HepG2 (cell line): Measurements from ENCODE around the gene SP1. TPM values are rescaled to one million over a fixed set of nuclear protein-coding genes. Genes with fewer than 3 reads are reported as not detected.
A peak's percentile ranks its signal among the peaks of the same experiment; 100 is the strongest.

Experiments used
- ADNP ChIP-seq: sonication (generic); formaldehyde crosslinking; IDR thresholded peaks from 2 replicates; pipeline ENCODE4 v1.4.0; 2020; ENCODE audit warnings: missing genetic modification reagents
- ESRRA ChIP-seq: sonication (generic); formaldehyde crosslinking; IDR thresholded peaks from 2 replicates; pipeline ENCODE4 v1.5.1; 2020; ENCODE audit warnings: mild to moderate bottlenecking, low read depth, missing genetic modification reagents
- SNAI1 ChIP-seq: sonication (generic); formaldehyde crosslinking; IDR thresholded peaks from 2 replicates; pipeline ENCODE4 v1.5.0; 2020; ENCODE audit warnings: mild to moderate bottlenecking, missing genetic modification reagents, borderline replicate concordance
- ZBTB14 ChIP-seq: sonication (generic); formaldehyde crosslinking; IDR thresholded peaks from 2 replicates; pipeline ENCODE4 v1.4.0; 2020; ENCODE audit warnings: missing genetic modification reagents
- ZBTB3 ChIP-seq: sonication (generic); formaldehyde crosslinking; IDR thresholded peaks from 2 replicates; pipeline ENCODE4 v1.4.0; 2020; ENCODE audit warnings: low read depth, mild to moderate bottlenecking, moderate library complexity, missing genetic modification reagents, borderline replicate concordance
- ZIK1 ChIP-seq: sonication (generic); formaldehyde crosslinking; IDR thresholded peaks from 2 replicates; pipeline ENCODE4 v1.5.0; 2020; ENCODE audit warnings: mild to moderate bottlenecking, low read depth, missing genetic modification reagents, borderline replicate concordance
- ZNF329 ChIP-seq: sonication (generic); formaldehyde crosslinking; IDR thresholded peaks from 2 replicates; pipeline ENCODE4 v1.9.0; 2021; ENCODE audit warnings: low read depth, mild to moderate bottlenecking, missing genetic modification reagents
- ZNF589 ChIP-seq: sonication (generic); formaldehyde crosslinking; conservative IDR thresholded peaks from 2 replicates; pipeline ENCODE4 v1.8.0; 2022; ENCODE audit warnings: mild to moderate bottlenecking, moderate library complexity, missing genetic modification reagents
- ZNF598 ChIP-seq: sonication (generic); formaldehyde crosslinking; IDR thresholded peaks from 2 replicates; pipeline ENCODE4 v1.5.1; 2020; ENCODE audit warnings: mild to moderate bottlenecking, missing genetic modification reagents, borderline replicate concordance
- ZNF724P ChIP-seq: sonication (generic); formaldehyde crosslinking; IDR thresholded peaks from 2 replicates; pipeline ENCODE4 v1.8.0; 2022; ENCODE audit warnings: missing genetic modification reagents, borderline replicate concordance
- ZNF782 ChIP-seq: sonication (generic); formaldehyde crosslinking; IDR thresholded peaks from 2 replicates; pipeline ENCODE4 v1.4.0; 2020; ENCODE audit warnings: missing genetic modification reagents, mild to moderate bottlenecking, borderline replicate concordance
- ZNF816 ChIP-seq: sonication (generic); formaldehyde crosslinking; IDR thresholded peaks from 2 replicates; pipeline ENCODE4 v1.8.0; 2022; ENCODE audit warnings: missing genetic modification reagents, mild to moderate bottlenecking, borderline replicate concordance
- polyA plus RNA-seq, 8 experiments: library from polyadenylated mRNA; depleted of rRNA in 3 of 8; stranded (reverse) in 7 of 8; unstranded in 1 of 8; fragments of >200 nt; fragmentation: Illumina TruSeq in 4 of 8; extraction: Trizol in 4 of 8; gene quantifications; 2 replicates each; pipeline versions ENCODE4 v1.2.1 to v1.2.3, GENCODE V29; 2011 to 2016; ENCODE audit warnings: low read depth in 4 of 8, missing spikeins in 1 of 8, mixed read lengths in 1 of 8; ENCODE audit not compliant: insufficient read depth in 1 of 8
- total RNA-seq, 5 experiments: library from RNA; depleted of rRNA; stranded (reverse); fragments of >200 nt; fragmentation: Illumina TruSeq; extraction: Trizol; gene quantifications; 2 replicates each; pipeline ENCODE4 v1.2.3, GENCODE V29; 2016; ENCODE audit warnings: low read depth in 1 of 5
- TF ChIP-seq, protein P1 (sequence below): sonication (generic); formaldehyde crosslinking; IDR thresholded peaks from 2 replicates; pipeline ENCODE4 v1.8.0; 2022; ENCODE audit warnings: low read depth, missing genetic modification reagents
- TF ChIP-seq, protein P2 (sequence below): IDR thresholded peaks from 2 replicates; pipeline ENCODE4 v1.6.1; 2016; ENCODE audit warnings: missing compliant biosample characterization, missing genetic modification reagents, borderline replicate concordance
- TF ChIP-seq, protein P3 (sequence below): fragments of 450-650 bp; IDR thresholded peaks from 2 replicates; pipeline ENCODE4 v1.6.1; 2016
- TF ChIP-seq, protein P4 (sequence below): sonication (generic); formaldehyde crosslinking; IDR thresholded peaks from 2 replicates; pipeline ENCODE4 v1.4.0; 2020; ENCODE audit warnings: missing genetic modification reagents, borderline replicate concordance

SP1 gene
- total and polyA plus RNA-seq, 2 of the 13 experiments (the other 11 are each of a cell fraction or from before 2014, with no cell fraction given): 26.5 to 27.5 TPM

- TF ChIP-seq, protein P1, sequence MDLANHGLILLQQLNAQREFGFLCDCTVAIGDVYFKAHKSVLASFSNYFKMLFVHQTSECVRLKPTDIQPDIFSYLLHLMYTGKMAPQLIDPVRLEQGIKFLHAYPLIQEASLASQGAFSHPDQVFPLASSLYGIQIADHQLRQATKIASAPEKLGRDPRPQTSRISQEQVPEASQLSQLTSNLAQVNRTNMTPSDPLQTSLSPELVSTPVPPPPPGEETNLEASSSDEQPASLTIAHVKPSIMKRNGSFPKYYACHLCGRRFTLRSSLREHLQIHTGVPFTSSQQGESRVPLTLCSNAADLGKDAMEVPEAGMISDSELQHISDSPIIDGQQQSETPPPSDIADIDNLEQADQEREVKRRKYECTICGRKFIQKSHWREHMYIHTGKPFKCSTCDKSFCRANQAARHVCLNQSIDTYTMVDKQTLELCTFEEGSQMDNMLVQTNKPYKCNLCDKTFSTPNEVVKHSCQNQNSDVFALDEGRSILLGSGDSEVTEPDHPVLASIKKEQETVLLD (CRISPR knock-in tag): peak; percentile 89
- TF ChIP-seq ESRRA (CRISPR knock-in tag) (no peak), SNAI1 (CRISPR knock-in tag) (no peak), ZNF816 (CRISPR knock-in tag) (no peak), ZNF589 (CRISPR knock-in tag) (peak; percentile 57), ADNP (CRISPR knock-in tag) (no peak), ZNF598 (CRISPR knock-in tag) (0 out of 2 replicates have a peak, but pooled peaks have one; percentile 6), ZNF782 (CRISPR knock-in tag) (peak; percentile 19; the same call in 1 of the 2 replicates), ZBTB14 (peak; percentile 72; the same call in 1 of the 2 replicates), ZIK1 (CRISPR knock-in tag) (peak; percentile 51; the same call in 1 of the 2 replicates), ZBTB3 (CRISPR knock-in tag) (no peak), ZNF329 (CRISPR knock-in tag) (peak; percentile 39; the same call in 1 of the 2 replicates), ZNF724P (no peak)
- TF ChIP-seq, protein P2, sequence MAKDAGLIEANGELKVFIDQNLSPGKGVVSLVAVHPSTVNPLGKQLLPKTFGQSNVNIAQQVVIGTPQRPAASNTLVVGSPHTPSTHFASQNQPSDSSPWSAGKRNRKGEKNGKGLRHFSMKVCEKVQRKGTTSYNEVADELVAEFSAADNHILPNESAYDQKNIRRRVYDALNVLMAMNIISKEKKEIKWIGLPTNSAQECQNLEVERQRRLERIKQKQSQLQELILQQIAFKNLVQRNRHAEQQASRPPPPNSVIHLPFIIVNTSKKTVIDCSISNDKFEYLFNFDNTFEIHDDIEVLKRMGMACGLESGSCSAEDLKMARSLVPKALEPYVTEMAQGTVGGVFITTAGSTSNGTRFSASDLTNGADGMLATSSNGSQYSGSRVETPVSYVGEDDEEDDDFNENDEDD (CRISPR knock-in tag): peak; percentile 49; the same call in 1 of the 2 replicates
- TF ChIP-seq, protein P3, sequence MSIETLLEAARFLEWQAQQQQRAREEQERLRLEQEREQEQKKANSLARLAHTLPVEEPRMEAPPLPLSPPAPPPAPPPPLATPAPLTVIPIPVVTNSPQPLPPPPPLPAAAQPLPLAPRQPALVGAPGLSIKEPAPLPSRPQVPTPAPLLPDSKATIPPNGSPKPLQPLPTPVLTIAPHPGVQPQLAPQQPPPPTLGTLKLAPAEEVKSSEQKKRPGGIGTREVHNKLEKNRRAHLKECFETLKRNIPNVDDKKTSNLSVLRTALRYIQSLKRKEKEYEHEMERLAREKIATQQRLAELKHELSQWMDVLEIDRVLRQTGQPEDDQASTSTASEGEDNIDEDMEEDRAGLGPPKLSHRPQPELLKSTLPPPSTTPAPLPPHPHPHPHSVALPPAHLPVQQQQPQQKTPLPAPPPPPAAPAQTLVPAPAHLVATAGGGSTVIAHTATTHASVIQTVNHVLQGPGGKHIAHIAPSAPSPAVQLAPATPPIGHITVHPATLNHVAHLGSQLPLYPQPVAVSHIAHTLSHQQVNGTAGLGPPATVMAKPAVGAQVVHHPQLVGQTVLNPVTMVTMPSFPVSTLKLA: no peak
- TF ChIP-seq, protein P4, sequence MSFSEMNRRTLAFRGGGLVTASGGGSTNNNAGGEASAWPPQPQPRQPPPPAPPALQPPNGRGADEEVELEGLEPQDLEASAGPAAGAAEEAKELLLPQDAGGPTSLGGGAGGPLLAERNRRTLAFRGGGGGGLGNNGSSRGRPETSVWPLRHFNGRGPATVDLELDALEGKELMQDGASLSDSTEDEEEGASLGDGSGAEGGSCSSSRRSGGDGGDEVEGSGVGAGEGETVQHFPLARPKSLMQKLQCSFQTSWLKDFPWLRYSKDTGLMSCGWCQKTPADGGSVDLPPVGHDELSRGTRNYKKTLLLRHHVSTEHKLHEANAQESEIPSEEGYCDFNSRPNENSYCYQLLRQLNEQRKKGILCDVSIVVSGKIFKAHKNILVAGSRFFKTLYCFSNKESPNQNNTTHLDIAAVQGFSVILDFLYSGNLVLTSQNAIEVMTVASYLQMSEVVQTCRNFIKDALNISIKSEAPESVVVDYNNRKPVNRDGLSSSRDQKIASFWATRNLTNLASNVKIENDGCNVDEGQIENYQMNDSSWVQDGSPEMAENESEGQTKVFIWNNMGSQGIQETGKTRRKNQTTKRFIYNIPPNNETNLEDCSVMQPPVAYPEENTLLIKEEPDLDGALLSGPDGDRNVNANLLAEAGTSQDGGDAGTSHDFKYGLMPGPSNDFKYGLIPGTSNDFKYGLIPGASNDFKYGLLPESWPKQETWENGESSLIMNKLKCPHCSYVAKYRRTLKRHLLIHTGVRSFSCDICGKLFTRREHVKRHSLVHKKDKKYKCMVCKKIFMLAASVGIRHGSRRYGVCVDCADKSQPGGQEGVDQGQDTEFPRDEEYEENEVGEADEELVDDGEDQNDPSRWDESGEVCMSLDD (CRISPR knock-in tag): peak; percentile 72; the same call in 1 of the 2 replicates
Observed at GRCh38 chr12:53452159-53453077, 72.4 kb downstream of the SP1 start (continued).
